SK-N-SH (cell line): ENCODE measurements around the gene MYO16.

Experiments
- GABPA ChIP-seq: IDR thresholded peaks from 2 replicates; pipeline ENCODE4 v1.4.0; 2012; ENCODE audit warnings: low read depth, mild to moderate bottlenecking
- MAX ChIP-seq: IDR thresholded peaks from 2 replicates; pipeline ENCODE4 v1.4.0; 2012; ENCODE audit warnings: low read depth
- POLR2AphosphoS5 ChIP-seq: IDR thresholded peaks from 2 replicates; pipeline ENCODE4 v1.6.1; 2012; ENCODE audit warnings: low read depth, low read length
- RCOR1 ChIP-seq: fragments of 150-350 bp; IDR thresholded peaks from 2 replicates; pipeline ENCODE4 v1.6.1; 2017; ENCODE audit warnings: antibody characterized with exemption, low read length
- SMC3 ChIP-seq: IDR thresholded peaks from 2 replicates; pipeline ENCODE4 v1.6.1; 2012; ENCODE audit warnings: low read depth, low read length, improper control_type of control experiment
- YY1 ChIP-seq: IDR thresholded peaks from 2 replicates; pipeline ENCODE4 v1.4.0; 2012; ENCODE audit warnings: low read depth, mild to moderate bottlenecking
- TF ChIP-seq, protein P1 (sequence below): fragments of 200-600 bp; sonication (generic); IDR thresholded peaks from 2 replicates; pipeline ENCODE4 v1.6.1; 2017; ENCODE audit warnings: antibody characterized with exemption, mild to moderate bottlenecking, moderate library complexity

- TF ChIP-seq POLR2AphosphoS5 (no peak), GABPA (no peak), SMC3 (no peak), MAX (no peak), YY1 (no peak), RCOR1 (no peak)
- TF ChIP-seq, protein P1, sequence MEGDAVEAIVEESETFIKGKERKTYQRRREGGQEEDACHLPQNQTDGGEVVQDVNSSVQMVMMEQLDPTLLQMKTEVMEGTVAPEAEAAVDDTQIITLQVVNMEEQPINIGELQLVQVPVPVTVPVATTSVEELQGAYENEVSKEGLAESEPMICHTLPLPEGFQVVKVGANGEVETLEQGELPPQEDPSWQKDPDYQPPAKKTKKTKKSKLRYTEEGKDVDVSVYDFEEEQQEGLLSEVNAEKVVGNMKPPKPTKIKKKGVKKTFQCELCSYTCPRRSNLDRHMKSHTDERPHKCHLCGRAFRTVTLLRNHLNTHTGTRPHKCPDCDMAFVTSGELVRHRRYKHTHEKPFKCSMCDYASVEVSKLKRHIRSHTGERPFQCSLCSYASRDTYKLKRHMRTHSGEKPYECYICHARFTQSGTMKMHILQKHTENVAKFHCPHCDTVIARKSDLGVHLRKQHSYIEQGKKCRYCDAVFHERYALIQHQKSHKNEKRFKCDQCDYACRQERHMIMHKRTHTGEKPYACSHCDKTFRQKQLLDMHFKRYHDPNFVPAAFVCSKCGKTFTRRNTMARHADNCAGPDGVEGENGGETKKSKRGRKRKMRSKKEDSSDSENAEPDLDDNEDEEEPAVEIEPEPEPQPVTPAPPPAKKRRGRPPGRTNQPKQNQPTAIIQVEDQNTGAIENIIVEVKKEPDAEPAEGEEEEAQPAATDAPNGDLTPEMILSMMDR, result no peak
These were observed 105.3 kb downstream of the MYO16 start for GRCh38 chr13:108734676-108735075.
